ENCODE results near the gene ATP1B1.

DNA sequence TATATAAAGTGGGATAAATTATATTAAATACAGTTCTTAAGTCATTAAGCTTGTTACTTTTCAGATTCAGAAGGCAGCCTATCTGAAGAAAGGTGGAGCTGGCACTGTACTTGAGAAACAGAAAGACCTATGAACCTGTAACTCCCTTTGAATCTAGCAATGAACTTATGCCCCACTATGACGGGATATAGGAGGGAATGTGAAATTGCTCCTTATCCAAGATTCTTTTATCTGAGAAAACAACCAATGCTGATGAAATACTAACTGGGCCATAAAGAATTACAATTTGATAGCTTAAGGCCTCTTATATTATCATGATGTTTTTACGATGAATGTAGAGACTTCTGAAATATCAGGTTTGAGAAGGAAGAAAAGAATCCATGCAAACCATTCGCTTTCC is 50.1 kb downstream of the ATP1B1 start:
- TF ChIP-seq BRCA1 (IDR thresholded peaks at IDR 0.05; ENCODE audit: low read depth, low read length) (no peak), CHD2 (IDR thresholded peaks at IDR 0.05; ENCODE audit: low read length) (no peak), CTCF (IDR thresholded peaks at IDR 0.05; ENCODE audit: control extremely low read depth in 1 of 3, insufficient read depth in 1 of 3, low read depth in 1 of 3, low read length in 3 of 3) (no peak), SP1 (IDR thresholded peaks at IDR 0.05; ENCODE audit: low read depth, low read length) (no peak), EP300 (IDR thresholded peaks at IDR 0.05; ENCODE audit: borderline replicate concordance in 1 of 2, low read depth in 2 of 2, low read length in 2 of 2) (no peak), SIX5 (IDR thresholded peaks at IDR 0.05; ENCODE audit: low read depth, low read length) (no peak), CHD7 (IDR thresholded peaks at IDR 0.05; ENCODE audit: insufficient replicate concordance, low read length) (no peak), POLR2A (IDR thresholded peaks at IDR 0.05; ENCODE audit: control extremely low read depth in 1 of 2, low read depth in 2 of 2, low read length in 2 of 2) (no peak), MAX (IDR thresholded peaks at IDR 0.05) (no peak), JUND (IDR thresholded peaks at IDR 0.05; ENCODE audit: low read length) (no peak), POLR2AphosphoS5 (IDR thresholded peaks at IDR 0.05; ENCODE audit: low read depth, low read length) (no peak), TEAD4 (IDR thresholded peaks at IDR 0.05; ENCODE audit: low read depth, low read length) (no peak), CHD1 (IDR thresholded peaks at IDR 0.05; ENCODE audit: low read depth, low read length) (no peak), TCF12 (IDR thresholded peaks at IDR 0.05; ENCODE audit: low read depth, low read length) (no peak)

Data from H1 (cell line).